GM19193 (cell line): ENCODE results near the gene SLC5A11.

Source experiments
- POLR2A ChIP-seq: IDR thresholded peaks from 4 replicates; pipeline ENCODE4 v1.6.1; 2011; ENCODE audit not compliant: insufficient read depth, insufficient read length; ENCODE audit errors: extremely low read depth

SLC5A11 gene

DNA sequence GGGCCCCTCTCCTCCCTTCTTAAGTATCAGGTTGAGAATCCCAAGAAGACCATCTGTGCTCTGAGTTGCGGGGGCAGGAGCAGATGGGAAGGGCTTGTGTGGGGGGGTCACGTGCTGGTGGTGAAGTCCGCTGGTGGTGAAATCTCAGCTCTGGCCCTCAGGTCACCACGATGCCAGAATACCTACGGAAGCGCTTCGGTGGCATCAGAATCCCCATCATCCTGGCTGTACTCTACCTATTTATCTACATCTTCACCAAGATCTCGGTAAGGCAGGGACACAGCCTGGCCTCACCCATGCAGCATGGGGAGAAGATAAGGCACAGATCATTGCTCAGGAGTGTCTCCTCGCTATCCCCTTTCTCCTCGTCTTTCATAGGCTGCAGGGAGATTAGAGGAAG lies 29.7 kb downstream of the SLC5A11 start:
- TF ChIP-seq POLR2A = no peak

DNA sequence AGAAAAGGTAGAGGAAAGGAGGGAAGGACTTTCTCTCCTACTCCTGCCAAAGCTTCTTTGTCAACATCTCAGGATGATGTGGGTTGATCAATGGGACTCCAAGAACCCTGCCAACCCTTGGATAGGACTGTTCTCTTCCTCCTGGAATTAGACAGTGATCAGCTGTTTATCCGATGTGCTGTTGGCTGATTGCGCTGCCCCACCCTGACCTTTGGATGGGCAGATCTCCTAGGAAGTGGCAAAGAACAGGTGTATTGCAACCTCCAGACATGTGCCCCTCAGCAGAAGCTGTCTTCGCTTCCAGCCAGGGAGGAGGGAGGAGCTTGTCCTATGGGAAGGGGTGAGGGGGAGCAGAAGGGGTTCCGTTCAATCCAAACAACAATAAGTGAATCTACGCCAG lies 30.5 kb downstream of the SLC5A11 start:
- no peak for TF ChIP-seq POLR2A

DNA sequence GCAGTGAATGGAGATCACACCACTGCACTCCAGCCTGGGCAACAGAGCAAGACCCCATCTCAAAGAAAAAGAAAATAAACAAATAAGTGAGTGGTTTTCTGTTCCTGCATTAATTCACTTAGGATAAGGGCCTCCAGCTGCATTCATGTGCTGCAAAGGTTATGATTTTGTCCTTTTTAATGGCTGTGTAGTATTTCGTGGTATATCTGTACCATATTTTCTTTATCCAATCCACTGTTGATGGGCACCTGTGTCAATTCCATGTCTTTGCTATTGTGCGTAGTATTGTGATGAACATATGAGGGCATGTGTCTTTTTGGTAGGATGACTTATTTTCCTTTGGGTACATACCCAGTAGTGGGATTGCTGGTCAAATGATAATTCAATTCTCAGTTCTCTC lies 33.9 kb downstream of the SLC5A11 start:
- TF ChIP-seq POLR2A = no peak

DNA sequence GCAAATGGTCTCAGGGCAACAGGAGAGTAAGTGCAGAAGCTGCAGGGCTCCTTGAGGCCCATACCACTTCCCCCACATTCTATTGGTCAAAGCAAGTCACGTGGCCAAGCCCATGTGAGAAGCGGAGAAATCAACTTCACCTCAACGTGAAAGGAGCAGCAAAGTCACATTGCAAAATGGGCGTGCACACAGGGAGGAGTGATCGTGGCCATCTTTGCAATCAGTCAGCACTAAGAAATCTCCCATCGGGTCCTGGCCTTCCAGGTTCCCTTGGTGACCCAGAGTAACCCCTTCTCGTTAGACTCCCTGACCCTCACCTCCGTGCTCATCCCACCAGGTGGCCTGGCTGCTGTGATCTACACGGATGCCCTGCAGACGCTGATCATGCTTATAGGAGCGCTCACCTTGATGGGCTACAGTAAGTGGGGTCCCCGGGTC lies 38.0 kb downstream of the SLC5A11 start:
- no peak for TF ChIP-seq POLR2A

DNA sequence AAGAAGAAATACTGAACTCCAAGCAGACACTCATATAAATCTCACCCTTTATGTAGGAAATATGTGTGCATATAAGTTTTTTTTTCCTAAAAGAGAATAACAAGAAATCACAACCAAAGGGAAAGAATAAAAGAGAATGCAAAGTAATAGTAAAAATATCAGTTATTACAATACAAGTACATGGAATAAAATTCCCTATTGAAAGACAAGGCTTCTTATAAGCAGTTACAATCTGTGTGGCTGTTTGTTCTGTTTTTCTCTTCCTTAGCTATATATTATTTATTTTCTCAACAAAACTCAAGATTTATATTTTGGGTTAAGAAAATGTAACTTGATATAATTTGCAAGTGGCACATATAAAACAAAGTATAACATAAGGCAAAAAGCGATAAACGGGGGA lies 41.7 kb downstream of the SLC5A11 start:
- TF ChIP-seq POLR2A = no peak

DNA sequence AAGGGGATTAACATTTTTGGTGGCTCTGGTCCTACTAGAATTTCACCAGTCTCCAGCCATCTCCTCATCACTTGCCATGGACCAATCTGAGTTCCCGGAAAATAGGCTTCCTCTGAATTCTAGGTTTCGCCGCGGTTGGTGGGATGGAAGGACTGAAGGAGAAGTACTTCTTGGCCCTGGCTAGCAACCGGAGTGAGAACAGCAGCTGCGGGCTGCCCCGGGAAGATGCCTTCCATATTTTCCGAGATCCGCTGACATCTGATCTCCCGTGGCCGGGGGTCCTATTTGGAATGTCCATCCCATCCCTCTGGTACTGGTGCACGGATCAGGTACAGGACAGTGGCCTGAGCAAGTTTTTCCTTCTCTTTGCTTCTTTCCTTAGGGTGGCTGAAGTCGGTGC lies 45.0 kb downstream of the SLC5A11 start:
- no peak for TF ChIP-seq POLR2A

DNA sequence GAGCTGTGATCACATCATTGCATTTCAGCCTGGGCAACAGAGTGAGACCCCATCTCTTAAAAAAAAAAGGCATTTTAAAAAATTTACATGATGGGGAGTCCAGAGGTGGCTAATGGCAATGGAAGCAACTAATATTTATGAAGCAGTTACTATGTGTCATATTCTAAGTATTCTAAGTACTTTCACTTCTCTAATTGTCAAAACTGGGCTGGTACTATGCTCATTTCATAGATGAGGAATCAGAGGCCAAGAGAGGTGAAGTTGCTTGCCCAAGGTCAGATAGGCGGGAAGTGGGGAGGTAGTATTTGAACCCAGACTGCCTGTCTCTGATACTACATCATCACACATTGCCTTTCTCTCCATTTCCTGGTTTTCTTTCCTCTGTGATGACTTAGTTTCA lies 50.7 kb downstream of the SLC5A11 start:
- TF ChIP-seq POLR2A = no peak

DNA sequence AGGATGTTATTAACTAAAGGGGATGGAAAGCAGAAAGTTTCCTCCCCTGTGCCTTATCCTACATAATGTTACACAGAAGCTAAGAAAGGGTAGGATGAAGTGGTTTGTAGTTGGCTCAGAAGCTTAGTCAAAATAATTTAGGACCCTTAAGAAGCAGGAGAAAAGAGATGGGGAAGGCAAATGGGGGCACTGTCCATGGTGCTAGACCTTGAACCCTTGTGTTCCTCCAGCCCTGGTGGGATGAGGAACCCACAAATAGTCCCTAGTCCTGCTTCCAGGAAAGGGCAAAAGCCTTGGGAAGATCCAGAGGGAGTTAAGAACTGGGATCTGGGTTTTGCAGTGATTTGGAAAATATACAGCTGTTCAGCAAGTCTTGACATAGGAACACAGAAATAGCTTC lies 54.5 kb downstream of the SLC5A11 start:
- no peak for TF ChIP-seq POLR2A

DNA sequence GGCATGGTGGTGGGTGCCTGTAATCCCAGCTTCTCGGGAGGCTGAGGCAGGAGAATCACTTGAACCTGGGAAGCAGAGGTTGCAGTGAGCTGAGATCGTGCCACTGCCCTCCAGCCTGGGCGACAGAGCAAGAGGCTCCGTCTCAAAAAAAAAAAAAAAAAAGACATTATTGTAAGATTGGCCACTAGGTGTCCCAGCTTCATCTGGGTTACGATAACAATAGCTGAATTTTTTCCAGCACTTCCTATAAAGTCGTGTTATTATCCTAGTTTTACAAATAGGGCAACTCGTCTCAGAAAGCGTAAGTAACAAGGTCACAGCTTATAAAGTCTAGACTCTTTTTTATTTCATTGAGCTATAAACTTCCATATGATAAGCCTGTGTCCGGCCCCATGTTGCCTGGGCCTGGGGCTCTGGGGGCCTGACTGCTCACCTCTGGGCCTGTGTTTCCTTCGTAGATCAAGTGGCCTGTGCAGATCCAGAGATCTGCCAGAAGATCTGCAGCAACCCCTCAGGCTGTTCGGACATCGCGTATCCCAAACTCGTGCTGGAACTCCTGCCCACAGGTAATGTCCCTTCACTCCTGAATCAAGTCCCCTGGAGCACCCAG lies 60.5 kb downstream of the SLC5A11 start:
- no peak for TF ChIP-seq POLR2A

DNA sequence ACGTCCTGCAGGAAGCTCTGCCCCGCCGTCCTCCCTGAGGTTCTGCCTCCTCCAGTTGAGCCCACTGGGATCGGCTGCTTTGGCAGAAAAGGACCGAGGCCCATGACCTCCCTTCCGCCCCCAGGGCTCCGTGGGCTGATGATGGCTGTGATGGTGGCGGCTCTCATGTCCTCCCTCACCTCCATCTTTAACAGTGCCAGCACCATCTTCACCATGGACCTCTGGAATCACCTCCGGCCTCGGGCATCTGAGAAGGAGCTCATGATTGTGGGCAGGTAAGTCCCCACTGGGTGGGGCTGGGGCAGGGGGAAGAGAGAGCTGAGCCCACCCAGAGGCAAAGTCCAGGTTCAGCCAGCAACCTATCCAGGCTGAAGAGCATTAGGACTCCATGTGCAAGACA lies 61.1 kb downstream of the SLC5A11 start:
- no peak for TF ChIP-seq POLR2A

DNA sequence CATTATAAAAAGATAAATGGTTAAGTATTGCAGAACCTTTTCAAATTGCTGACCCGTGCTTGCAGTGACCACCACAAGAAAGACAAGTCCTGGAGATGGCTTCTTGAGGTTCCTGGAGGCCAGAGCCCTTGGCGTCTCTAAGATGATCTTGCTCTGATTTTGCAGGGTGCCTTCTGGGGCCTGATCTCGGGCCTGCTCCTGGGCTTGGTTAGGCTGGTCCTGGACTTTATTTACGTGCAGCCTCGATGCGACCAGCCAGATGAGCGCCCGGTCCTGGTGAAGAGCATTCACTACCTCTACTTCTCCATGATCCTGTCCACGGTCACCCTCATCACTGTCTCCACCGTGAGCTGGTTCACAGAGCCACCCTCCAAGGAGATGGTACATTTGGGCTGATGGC lies 63.0 kb downstream of the SLC5A11 start:
- no peak for TF ChIP-seq POLR2A

DNA sequence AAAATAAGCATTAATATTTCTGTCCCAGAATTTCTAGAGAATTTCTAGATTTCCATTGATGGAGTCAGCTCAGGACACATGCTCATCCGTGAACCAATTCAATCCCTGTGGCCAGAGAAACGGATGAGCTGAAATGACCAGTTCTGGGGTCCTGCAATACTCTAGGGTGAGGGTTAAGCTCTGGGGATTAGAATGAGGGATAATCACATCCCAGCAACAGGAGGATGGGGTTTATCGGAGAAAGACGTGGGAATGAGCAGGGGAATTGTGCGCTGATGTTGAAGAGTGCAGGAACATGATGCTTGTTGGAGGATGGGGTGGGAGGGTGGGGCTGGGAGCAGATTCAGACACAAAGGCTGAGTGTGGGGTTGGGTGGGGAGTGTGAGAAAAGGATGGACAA lies 64.1 kb downstream of the SLC5A11 start:
- no peak for TF ChIP-seq POLR2A

DNA sequence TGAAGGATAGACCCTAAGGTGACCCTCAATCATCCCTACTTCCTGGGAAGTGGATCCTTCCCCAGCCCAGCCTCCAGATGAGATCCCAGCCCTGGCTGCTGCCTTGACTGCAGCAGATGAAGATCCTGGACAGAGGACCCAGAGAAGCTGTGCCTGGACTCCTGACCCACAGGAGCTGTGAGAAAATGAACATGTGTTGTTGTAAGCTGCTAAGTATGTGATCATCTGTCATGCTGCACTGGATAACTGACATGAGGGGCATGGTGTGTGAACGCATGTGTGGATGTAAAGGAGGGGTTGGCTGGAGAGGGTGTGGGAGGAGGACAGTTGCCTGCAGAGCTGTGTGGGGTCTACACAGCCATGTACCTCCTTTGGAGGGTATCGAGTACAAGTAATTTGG lies 69.3 kb downstream of the SLC5A11 start:
- TF ChIP-seq POLR2A = no peak

DNA sequence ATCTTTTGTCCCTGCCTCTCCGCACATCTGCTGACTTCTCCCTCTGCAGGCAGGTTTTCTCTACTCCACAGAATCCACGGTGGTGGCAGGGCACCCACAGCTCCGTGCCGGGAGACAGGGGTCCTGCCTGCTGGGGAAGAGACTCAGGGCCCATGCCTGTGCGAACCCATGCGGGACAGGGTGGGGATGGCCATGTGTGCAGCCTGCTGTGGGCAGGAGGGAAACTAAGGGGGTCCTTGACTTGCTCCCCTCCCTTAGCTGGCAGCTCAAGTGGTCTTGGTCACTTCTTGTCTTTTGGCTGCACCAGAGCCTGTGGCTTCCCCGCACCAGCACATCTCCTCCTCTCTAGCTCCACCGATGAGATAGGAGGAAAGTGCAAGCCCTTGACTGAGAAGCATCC lies 69.8 kb downstream of the SLC5A11 start:
- TF ChIP-seq POLR2A = no peak

DNA sequence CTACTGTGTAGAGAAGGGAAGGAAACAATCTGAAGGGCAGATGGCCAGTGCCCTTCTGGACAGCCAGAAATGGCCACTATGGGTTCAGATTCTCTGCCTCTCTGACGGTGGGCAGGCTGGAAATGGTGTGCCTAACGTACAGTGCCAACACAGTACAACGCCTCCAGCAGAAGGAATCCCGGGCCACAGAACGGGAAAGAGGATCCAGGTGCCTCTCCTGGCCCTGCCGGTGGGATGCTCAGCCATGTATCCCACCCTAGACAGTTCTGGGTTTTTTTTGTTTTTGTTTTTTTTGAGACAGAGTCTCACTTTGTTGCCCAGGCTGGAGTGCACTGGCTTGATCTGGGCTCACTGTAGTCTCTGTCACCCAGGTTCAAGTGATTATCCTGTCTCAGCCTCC lies 71.5 kb downstream of the SLC5A11 start:
- peak; percentile 22 for TF ChIP-seq POLR2A

DNA sequence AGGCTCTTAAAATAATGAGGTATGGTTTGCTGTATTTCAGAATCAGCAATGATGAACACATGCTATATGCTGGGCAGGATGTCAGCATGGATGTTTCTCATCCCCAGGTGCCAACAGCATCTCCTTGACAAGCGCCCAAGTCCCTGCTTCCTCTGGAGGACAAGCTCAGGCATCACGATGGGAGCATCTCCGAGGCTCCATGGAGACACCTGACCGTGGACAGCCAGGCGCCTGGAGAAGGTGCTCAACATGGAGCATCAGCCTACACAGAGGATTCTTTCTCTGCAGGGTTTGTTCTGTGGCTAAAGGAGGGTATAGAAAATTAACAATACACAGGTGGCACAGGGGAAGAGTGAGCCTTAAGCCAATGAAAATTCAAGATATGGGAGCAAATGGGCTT lies 72.1 kb downstream of the SLC5A11 start:
- no peak for TF ChIP-seq POLR2A

DNA sequence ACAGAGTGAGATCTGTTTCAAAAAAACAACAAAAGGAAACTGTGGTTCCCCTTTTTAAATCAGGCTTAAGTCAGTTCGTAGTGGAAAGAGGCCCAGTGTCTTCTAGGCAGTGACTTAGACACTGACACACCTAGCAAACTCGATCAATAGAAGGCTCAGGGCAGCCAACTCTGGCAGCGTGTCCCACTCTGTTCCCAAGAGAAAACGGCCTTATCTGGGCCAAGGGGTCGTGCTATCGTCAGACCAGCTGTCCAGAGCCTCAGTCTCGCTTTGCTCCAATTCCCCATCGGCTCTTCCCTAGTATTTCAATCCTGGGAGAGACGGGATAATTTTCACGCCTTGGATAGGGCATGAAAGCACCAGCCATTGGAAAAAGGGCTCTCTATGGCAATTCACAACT lies 72.9 kb downstream of the SLC5A11 start:
- TF ChIP-seq POLR2A = no peak

DNA sequence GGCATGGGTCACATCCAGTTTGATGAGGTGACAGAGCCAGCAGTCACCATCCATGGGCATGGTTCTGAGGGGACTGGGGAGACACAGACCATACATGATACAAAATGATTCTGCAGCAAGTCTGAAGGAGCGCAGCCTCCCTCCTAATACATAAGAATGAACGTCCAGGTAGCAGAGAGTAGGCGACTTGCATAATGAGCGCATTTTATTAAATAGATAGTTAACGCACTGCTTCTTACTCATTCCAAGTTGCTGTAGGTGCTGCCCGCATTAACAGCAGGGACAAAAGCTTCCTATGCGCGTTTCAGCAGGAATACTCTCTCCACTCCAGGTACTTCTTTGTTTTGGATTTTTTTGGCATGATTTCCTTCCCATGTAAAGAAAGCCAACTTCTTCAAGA lies 73.8 kb downstream of the SLC5A11 start:
- no peak for TF ChIP-seq POLR2A

DNA sequence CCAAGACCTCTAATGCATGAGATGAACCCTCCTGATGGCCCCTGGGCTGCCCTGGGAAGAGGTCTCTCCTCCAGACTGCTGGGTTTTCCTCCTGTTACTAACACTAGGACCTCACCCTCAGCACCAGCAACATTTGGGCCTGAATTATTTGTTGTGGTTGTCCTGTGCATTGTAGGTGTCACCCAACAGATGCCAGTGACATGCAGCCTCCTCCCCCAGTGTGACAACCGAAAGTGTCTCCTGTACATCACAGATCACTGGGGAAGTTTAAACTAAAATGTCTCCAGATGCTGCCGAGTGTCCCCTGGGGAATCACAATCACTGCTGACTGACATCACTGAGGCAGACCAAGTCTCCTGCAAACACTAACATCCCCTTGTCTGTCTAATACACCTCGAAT lies 74.8 kb downstream of the SLC5A11 start:
- no peak for TF ChIP-seq POLR2A

DNA sequence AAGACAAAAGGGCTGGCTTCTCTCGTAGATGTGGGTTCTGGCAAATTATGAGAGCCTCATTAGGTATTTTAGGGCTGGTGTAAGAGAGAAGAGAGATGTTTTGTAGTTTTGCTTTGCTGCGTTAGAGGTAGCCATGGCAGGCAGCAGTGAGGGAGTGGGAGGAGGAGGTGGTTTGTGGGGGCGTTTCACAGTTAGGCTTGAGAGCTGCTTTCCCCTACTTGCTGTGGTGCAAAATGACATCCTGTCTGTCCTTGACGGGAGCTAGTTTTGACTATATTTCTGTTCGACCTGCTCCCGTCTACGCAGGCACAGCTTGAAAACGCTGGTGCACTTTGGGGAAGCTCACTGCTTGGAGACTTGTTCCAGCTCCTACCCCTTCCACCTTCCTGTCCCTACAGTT lies 75.5 kb downstream of the SLC5A11 start:
- TF ChIP-seq POLR2A = no peak
